ENCODE results near the gene RAB3C.

DNA sequence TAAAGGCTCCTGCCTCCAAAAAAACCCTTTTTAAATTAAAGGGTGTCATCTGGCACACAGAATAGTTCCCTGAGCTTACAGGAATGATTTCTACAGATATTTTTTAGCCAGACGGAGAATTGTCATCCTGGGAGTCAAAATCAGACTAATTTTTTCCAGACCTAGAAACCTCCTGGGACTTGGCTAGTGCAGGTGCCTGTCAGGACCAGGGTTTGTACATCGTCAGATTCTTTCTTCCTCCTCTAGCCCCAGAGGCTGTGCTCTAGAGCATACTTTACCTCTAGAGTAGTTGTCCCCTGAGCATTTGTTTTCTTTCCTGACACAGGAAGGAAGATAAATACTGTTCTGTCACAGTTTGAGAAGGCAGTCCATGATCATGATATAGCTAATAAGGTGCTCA is 52.5 kb downstream of the RAB3C start:
- TF ChIP-seq CTCF (IDR thresholded peaks at IDR 0.05 in 8 of 11, conservative IDR thresholded peaks at IDR 0.05 in 3 of 11) (no peak), POLR2A (IDR thresholded peaks at IDR 0.05) (no peak), POLR2AphosphoS5 (IDR thresholded peaks at IDR 0.05) (no peak)

Measured in spleen (tissue), 7 donors.